Pancreas (tissue), 10 donors: ENCODE results near the gene BAIAP3. TPM values are rescaled to one million over a fixed set of nuclear protein-coding genes. Genes with fewer than 3 reads are reported as not detected.
"Not testable (repeated sequence)": the region's sequence is repeated elsewhere in the genome, so short reads cannot be mapped to it uniquely, and the experiment has no call there.

Experiments
- ATAC-seq, 4 donors: fragments of 200-7000 bp; cut with Tn5 transposase; one replicate each; pipeline versions ENCODE4 v1.8.0 to v1.9.1; 2020; ENCODE audit warnings: mild to moderate bottlenecking in 4 of 4, moderate library complexity in 4 of 4
- DNase-seq, 6 donors: peaks; one replicate each; pipeline ENCODE4 v3.0.0-alpha.2; 2020
- FAIRE-seq: peaks from 2 replicates; lab custom pipeline; 2012; peaks lifted over from hg19 to GRCh38; lab: Jason Lieb, UNC
- H3K27ac ChIP-seq, 4 donors: fragments of 200-600 bp; sonication (generic); 1 replicate in 3 of 4; 2 replicates in 1 of 4; pipeline versions ENCODE4 v1.5.0 to v1.8.0; 2020
- H3K27me3 ChIP-seq, 4 donors: fragments of 200-600 bp; one replicate each; pipeline ENCODE4 v1.8.0; 2021
- H3K36me3 ChIP-seq, 3 donors: fragments of 200-600 bp; sonication (generic) in 1 of 3; one replicate each; pipeline versions ENCODE4 v1.5.0 to v1.8.0; 2020 to 2021
- H3K4me1 ChIP-seq, 3 donors: fragments of 200-600 bp; one replicate each; pipeline ENCODE4 v1.8.0; 2021
- H3K4me3 ChIP-seq, 4 donors: fragments of 200-600 bp; sonication (generic) in 2 of 4; one replicate each; pipeline versions ENCODE4 v1.5.0 to v1.8.0; 2020 to 2021
- H3K9me3 ChIP-seq, 4 donors: fragments of 200-600 bp; one replicate each; pipeline ENCODE4 v1.8.0; 2021
- WGBS, 2 donors: extraction: QIAGEN DNeasy Blood & Tissue Kit; methylation state at CpG; one replicate each; pipeline ENCODE4 v1.1.7; 2013; 5-methylcytosine and 5-hydroxymethylcytosine counted together
- intact Hi-C, 3 donors: fragments of 100-400 bp; cut with DNase I; formaldehyde crosslinking; loops; one replicate each; pipeline versions ENCODE4 v1.11.1 to v1.14.2; 2022
- polyA plus RNA-seq, 2 donors: library from polyadenylated mRNA; stranded (reverse); fragments of 200-250 nt; gene quantifications; one replicate each; pipeline ENCODE4 v1.2.3, GENCODE V29; 2013
- total RNA-seq, 6 donors: library from RNA; stranded (reverse); fragmentation: NEBNext Ultra II Directional in 4 of 6; extraction: Animal tissue kit (Norgen Biotek cat#: 25700) in 4 of 6; gene quantifications; one replicate each; pipeline versions ENCODE4 v1.2.1 to v1.2.4, GENCODE V29; 2021 to 2023
- TF ChIP-seq, protein P1 (sequence below), 4 donors: fragments of 200-600 bp; sonication (generic) in 3 of 4; IDR thresholded peaks; one replicate each; pipeline versions ENCODE4 v1.5.0 to v1.8.0; 2021; ENCODE audit warnings: antibody characterized with exemption in 4 of 4
- donor health status: healthy with polysubstance abuse.
- donor health status: DM: no; HTN: no; CAD: no; lungs with moderate emphysema.
- donor health status: DM: no; HTN: no; CAD: no.
- donor health status: control.
- donor health status: control.
- donor health status: Bipolar disorder and iron deficiency.
- donor health status: DM: yes; HTN: yes; CAD: no.
- donor health status: DM: no; HTN: no; CAD: no.
- donor health status: DM: no; HTN: no; CAD: no.
- donor health status: DM: yes; HTN: yes; CAD: no.

BAIAP3 gene
- total and polyA plus RNA-seq, 8 donors: 2.1 to 110 (median 12.6) TPM

DNA sequence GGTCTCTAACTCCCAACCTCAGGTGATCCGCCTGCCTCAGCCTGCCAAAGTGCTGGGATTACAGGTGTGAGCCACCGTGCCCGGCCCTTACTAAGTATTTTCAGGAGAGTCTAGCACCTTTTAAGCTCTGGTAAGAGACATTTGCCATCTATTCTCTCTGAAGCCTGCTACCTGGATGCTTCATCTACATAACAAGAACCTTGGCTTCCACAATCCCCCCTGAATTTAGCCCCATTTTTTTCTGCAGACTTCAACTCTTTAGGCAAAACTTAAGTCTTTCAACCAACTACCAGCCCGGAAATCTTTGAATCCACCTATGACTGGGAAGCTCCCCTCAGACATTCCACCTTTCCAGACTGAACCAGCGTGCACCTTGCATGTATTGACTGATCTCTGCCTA lies 38.0 kb upstream of the BAIAP3 start:
- Histone ChIP-seq H3K4me3 (no peak overlapping the region), H3K4me1 (peaks cover 0 to 21% (median 3%) of the 10 kb centered on the region in 3 donors), H3K36me3 (no peaks in the 10 kb centered on the region), H3K9me3 (no peaks in the 10 kb centered on the region), H3K27me3 (no peaks in the 10 kb centered on the region), H3K27ac (no peak overlapping the region)
- no peak for FAIRE-seq
- WGBS, 2 donors: 78 to 82% methylated on average over 5 of the region's 5 CpGs
- TF ChIP-seq, protein P1, sequence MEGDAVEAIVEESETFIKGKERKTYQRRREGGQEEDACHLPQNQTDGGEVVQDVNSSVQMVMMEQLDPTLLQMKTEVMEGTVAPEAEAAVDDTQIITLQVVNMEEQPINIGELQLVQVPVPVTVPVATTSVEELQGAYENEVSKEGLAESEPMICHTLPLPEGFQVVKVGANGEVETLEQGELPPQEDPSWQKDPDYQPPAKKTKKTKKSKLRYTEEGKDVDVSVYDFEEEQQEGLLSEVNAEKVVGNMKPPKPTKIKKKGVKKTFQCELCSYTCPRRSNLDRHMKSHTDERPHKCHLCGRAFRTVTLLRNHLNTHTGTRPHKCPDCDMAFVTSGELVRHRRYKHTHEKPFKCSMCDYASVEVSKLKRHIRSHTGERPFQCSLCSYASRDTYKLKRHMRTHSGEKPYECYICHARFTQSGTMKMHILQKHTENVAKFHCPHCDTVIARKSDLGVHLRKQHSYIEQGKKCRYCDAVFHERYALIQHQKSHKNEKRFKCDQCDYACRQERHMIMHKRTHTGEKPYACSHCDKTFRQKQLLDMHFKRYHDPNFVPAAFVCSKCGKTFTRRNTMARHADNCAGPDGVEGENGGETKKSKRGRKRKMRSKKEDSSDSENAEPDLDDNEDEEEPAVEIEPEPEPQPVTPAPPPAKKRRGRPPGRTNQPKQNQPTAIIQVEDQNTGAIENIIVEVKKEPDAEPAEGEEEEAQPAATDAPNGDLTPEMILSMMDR (IDR thresholded peaks at IDR 0.05): no peak
- intact Hi-C loops: no loop called here
- no peak for ATAC-seq
- DNase-seq: no peak

DNA sequence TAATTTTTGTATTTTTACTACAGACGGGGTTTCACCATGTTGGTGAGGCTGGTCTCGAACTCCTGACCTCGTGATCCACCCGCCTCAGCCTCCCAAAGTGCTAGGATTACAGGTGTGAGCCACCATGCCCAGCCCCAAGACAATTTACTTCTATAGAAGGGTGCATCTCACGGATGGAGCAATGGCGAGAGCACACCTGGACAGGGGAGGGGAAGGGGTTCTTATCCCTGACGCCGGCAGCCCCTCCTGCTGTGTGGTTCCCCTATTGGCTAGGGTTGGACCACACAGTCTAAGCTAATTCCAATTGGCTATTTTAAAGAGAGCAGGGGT lies 36.8 kb upstream of the BAIAP3 start:
- H3K36me3 ChIP-seq, ATAC-seq, DNase-seq, FAIRE-seq, H3K27me3 ChIP-seq, intact Hi-C loops, H3K4me3 ChIP-seq, H3K9me3 ChIP-seq: not testable (repeated sequence)
- H3K4me1 ChIP-seq: peaks cover 4 to 24% (median 9%) of the 10 kb centered on the region in 3 donors
- H3K27ac ChIP-seq: peak overlapping the region; percentile 29 to 90 (median 78)
- 68 to 82% methylated on average over 8 of the region's 8 CpGs for WGBS, 2 donors

DNA sequence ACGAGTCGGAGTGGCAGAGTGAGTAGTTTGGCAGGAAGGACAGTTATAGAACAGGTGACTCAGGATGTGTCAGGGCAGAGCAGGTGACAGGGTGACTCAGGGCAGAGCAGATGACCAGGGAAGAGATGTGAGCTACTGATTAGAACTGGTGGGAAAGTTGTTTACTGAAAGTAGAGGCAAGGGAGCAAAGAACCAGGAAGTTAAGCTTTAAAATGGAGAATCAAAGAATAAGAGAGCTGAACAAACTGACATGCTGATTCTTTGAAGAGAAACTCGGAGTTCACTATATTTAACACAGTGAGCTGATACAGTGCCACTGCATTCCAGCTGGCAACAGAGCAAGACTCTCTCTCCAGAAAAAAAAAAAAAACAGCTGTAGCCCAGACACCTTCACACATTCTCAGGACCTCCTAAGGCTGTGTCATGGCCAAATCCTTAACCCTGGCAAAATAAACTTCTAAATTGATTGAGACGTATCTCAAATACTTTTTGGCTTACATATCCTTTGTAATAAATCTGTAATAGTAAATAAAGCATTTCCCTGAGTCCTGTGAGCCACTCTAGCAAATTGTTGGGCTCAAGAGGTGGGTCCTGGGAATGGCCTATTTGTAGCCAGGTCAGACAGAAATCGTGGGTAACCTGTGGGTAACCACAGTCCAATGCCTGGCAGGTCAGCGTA lies 36.3 kb upstream of the BAIAP3 start:
- ATAC-seq (peak; percentile 54 to 73 (median 60)), DNase-seq (peak in 2 of 6 donors; percentile 52 to 61), FAIRE-seq (no peak)
- 9 to 15% methylated on average over 6 of the region's 6 CpGs for WGBS, 2 donors
- intact Hi-C loops: no loop called here
- Histone ChIP-seq H3K4me1 (peaks cover 4 to 24% (median 9%) of the 10 kb centered on the region in 3 donors), H3K27ac (peak overlapping the region; percentile 29 to 90 (median 78)), H3K9me3 (no peaks in the 10 kb centered on the region), H3K4me3 (no peak overlapping the region), H3K36me3 (no peaks in the 10 kb centered on the region), H3K27me3 (no peaks in the 10 kb centered on the region)
- TF ChIP-seq, protein P1 (IDR thresholded peaks at IDR 0.05): no peak

DNA sequence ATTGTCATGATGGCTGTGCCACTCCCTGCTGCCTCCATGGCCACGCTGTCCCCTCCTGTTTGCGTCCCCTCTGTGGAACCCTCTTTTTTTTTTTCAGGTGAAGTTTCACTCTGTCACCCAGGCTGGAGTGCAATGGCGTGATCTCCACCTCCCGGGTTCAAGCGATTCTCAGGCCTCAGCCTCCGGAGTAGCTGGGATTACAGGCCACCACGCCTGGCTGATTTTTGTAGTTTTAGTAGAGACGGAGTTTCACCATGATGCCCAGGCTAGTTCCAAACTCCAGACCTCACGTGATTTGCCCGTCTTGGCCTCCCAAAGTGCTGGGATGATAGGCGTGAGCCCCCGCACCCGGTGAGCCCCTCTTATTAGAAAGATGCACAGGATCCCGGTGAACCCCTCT lies 35.0 kb upstream of the BAIAP3 start:
- FAIRE-seq (no peak), DNase-seq (no peak), ATAC-seq (no peak)
- H3K36me3 ChIP-seq: no peaks in the 10 kb centered on the region
- peak overlapping the region in 2 of 4 donors; percentile 84 to 90 for H3K27ac ChIP-seq
- H3K27me3 ChIP-seq: no peaks in the 10 kb centered on the region
- TF ChIP-seq, protein P1 (IDR thresholded peaks at IDR 0.05): no peak
- peaks cover 4 to 24% (median 9%) of the 10 kb centered on the region in 3 donors for H3K4me1 ChIP-seq
- 92 to 95% methylated on average over 14 of the region's 14 CpGs for WGBS, 2 donors
- H3K9me3 ChIP-seq: no peaks in the 10 kb centered on the region
- peak overlapping the region in 2 of 4 donors; percentile 38 to 40 for H3K4me3 ChIP-seq
- intact Hi-C loops: no loop called here

DNA sequence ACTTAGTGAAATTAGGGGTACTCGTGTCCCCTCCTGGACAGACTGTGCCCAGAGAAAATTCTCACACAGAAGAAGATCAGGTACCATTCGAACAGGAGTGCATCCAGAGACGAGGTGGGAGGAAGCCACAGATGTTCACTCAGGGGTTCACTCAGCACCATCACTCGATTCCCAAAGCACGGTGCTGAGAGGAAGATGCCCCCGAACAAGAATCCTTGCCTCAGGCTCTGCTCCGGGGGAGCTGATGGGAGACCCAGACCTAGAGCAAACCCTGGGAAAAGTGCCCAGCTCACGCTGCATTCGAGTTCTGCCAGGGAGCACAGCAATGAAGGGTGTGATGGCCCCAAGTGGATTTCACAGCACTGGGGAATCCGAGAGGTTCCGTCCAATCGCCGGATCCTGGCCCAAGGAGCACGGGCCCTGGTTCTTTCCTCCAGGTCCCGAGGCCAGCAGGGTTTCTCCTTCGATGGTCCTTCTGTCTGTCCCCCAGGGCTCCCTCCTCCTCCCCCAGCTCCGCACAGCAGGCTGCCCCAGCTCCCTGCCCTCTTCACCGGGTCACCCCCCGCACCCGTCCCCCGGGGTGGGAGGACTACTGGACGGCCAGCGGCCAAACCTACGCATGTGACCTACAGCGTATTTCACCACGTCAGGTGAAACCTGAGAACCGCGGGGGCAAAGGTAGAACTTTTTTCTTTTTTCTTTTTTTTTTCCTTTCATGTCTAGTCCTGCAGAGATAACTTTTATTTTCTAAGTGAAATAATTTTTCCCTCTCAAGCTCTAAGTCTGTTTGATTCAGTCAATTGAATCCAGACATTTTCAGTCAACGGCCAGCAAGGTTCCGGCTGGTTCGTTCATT lies 34.2 kb upstream of the BAIAP3 start:
- peaks cover 4 to 24% (median 9%) of the 10 kb centered on the region in 3 donors for H3K4me1 ChIP-seq
- peak overlapping the region in 2 of 4 donors; percentile 38 to 40 for H3K4me3 ChIP-seq
- peak overlapping the region in 3 of 4 donors; percentile 47 to 65 (median 55) for H3K27ac ChIP-seq
- FAIRE-seq (no peak), ATAC-seq (peak; percentile 77 to 85 (median 82)), DNase-seq (peak; percentile 55 to 94 (median 87))
- no peaks in the 10 kb centered on the region for H3K27me3 ChIP-seq
- TF ChIP-seq, protein P1 (IDR thresholded peaks at IDR 0.05): no peak
- H3K9me3 ChIP-seq: no peaks in the 10 kb centered on the region
- 22 to 32% methylated on average over 31 of the region's 31 CpGs for whole genome bisulfite sequencing, 2 donors
- no peaks in the 10 kb centered on the region for H3K36me3 ChIP-seq
- intact Hi-C loops: no loop called here
